Measurements from ENCODE around the gene SH2D3A.

GRCh38 chr19:6730153-6730804 is 37.0 kb downstream of the SH2D3A start:
- TF ChIP-seq, protein P1, sequence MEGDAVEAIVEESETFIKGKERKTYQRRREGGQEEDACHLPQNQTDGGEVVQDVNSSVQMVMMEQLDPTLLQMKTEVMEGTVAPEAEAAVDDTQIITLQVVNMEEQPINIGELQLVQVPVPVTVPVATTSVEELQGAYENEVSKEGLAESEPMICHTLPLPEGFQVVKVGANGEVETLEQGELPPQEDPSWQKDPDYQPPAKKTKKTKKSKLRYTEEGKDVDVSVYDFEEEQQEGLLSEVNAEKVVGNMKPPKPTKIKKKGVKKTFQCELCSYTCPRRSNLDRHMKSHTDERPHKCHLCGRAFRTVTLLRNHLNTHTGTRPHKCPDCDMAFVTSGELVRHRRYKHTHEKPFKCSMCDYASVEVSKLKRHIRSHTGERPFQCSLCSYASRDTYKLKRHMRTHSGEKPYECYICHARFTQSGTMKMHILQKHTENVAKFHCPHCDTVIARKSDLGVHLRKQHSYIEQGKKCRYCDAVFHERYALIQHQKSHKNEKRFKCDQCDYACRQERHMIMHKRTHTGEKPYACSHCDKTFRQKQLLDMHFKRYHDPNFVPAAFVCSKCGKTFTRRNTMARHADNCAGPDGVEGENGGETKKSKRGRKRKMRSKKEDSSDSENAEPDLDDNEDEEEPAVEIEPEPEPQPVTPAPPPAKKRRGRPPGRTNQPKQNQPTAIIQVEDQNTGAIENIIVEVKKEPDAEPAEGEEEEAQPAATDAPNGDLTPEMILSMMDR (IDR thresholded peaks at IDR 0.05): no peak
- TF ChIP-seq POLR2A (IDR thresholded peaks at IDR 0.05): no peak

Measured in thyroid gland (tissue), 4 donors.